Aortic smooth muscle cell (primary cell): Measurements from ENCODE around the gene PLA2G4E. TPM values are rescaled to one million over a fixed set of nuclear protein-coding genes. Genes with fewer than 3 reads are reported as not detected.

Source experiments
- total RNA-seq: library from RNA; depleted of rRNA; stranded (reverse); fragments of >200 nt; gene quantifications from 2 replicates; pipeline ENCODE4 v1.2.3, GENCODE V29; 2014

PLA2G4E gene
- not detected in 2 replicates for total RNA-seq

DNA sequence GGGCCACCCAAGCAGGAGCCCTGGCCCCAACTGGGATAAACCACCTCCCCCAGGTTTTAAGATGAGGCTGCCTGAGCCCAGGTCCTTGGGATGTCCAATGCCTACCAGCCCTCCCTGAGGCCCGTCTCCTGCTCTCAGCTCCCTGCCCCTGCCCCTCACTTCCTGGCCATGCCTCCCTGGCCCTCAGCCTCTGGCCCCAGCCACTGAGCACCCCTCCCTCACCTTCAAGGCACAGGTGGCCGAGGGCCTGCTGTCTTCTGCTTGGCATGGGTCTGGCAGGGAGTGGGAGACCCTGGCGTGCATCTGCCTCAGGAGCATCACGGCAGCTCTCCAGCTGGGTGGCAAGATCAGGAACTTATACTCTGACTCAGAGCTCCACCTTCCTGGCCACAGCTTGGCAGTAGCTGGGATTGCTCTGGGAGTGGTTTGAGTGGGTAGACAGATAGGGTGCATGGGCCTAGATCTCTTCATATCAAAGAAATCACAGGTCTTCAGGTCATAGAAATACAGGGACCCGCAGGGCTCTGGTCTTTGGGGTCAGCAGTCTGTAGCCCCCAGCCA, at the start of gene PLA2G4E:
PLA2G4E (minus strand) TSS at position 330 of the 561 bp plus-strand sequence; CDS start at position 318, 12 bp downstream.

GRCh38 chr15:41972253-41973242, 48.3 kb downstream of the PLA2G4E start, which contains the start of gene EHD4:
TSS of gene EHD4 (minus strand) at chr15:41972557. CDS start at chr15:41972494, 63 bp downstream.

Other genes starting within 250 kb of the PLA2G4E start
- 14.3 and 15.6 TPM in 2 replicates for gene MAPKBP1, start 246.6 kb downstream of the PLA2G4E start, total RNA-seq
- gene JMJD7, start 192.9 kb downstream of the PLA2G4E start, total RNA-seq = 0.66 and 2.1 TPM in 2 replicates
- 0.50 and 0.79 TPM in 2 replicates for gene PLA2G4B, start 182.2 kb downstream of the PLA2G4E start, total RNA-seq
- gene SPTBN5, start 127.0 kb downstream of the PLA2G4E start, total RNA-seq = 0.53 and 0.68 TPM in 2 replicates
- gene EHD4, start 48.5 kb downstream of the PLA2G4E start, total RNA-seq = 19.4 and 25.2 TPM in 2 replicates
- gene PLA2G4D, start 73.5 kb upstream of the PLA2G4E start, total RNA-seq = not detected in 2 replicates
- gene PLA2G4F, start 135.6 kb upstream of the PLA2G4E start, total RNA-seq = not detected in 2 replicates
- gene VPS39, start 187.3 kb upstream of the PLA2G4E start, total RNA-seq = 38.7 and 49.5 TPM in 2 replicates